HCT116 (cell line): ENCODE data around the gene NEK5.

Experiments
- EZH2 ChIP-seq: fragments of 200-600 bp; sonication (generic); IDR thresholded peaks from 2 replicates; pipeline ENCODE4 v1.6.1; 2017; ENCODE audit warnings: antibody characterized with exemption, mixed run types
- POLR2A ChIP-seq: IDR thresholded peaks from 2 replicates; pipeline ENCODE4 v1.7.0; 2011; ENCODE audit warnings: borderline replicate concordance; ENCODE audit not compliant: insufficient read depth, insufficient read length; ENCODE audit errors: extremely low read depth
- TCF7L2 ChIP-seq: IDR thresholded peaks from 2 replicates; pipeline ENCODE4 v1.7.0; 2011; ENCODE audit warnings: borderline replicate concordance, inconsistent platforms; ENCODE audit not compliant: insufficient read depth, insufficient read length; ENCODE audit errors: extremely low read depth
- ZNF274 ChIP-seq: fragments of 200-500 bp; sonication (Bioruptor generic); IDR thresholded peaks from 2 replicates; pipeline ENCODE4 v1.6.1; 2014; ENCODE audit warnings: mild to moderate bottlenecking, low read depth, low read length, inconsistent platforms
- TF ChIP-seq, protein P1 (sequence below), 3 experiments: fragments of 200-600 bp in 1 of 3; sonication (generic) in 1 of 3; IDR thresholded peaks in 2 of 3; conservative IDR thresholded peaks in 1 of 3; 2 replicates each; pipeline ENCODE4 v1.5.1; 2012 to 2017; ENCODE audit warnings: low read depth in 2 of 3, low read length in 2 of 3, antibody characterized with exemption in 1 of 3, borderline replicate concordance in 1 of 3, control low read depth in 1 of 3, mild to moderate bottlenecking in 1 of 3, mixed read lengths in 1 of 3, mixed run types in 1 of 3, moderate library complexity in 1 of 3; ENCODE audit not compliant: insufficient read depth in 1 of 3

DNA sequence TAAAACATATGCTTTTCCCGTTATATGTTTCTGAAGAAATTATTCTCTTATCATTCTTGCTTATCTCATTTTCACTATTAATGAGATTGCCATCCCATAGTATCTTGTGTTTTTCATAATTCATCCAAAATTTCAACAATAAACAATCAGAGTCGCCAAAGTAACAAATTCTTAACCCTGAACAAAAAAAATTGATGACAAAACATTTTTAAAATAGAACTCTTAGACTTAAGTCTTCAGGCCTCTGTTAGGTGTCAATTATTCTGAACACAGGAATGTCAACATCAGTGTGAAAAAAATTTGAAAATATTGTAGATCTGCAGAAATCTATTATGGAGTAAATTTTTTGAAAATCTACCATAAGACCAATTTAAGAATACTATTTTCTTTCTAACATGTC, 37.4 kb downstream of the NEK5 start:
- TF ChIP-seq POLR2A (no peak), TCF7L2 (no peak), ZNF274 (no peak), EZH2 (no peak)
- TF ChIP-seq, protein P1, sequence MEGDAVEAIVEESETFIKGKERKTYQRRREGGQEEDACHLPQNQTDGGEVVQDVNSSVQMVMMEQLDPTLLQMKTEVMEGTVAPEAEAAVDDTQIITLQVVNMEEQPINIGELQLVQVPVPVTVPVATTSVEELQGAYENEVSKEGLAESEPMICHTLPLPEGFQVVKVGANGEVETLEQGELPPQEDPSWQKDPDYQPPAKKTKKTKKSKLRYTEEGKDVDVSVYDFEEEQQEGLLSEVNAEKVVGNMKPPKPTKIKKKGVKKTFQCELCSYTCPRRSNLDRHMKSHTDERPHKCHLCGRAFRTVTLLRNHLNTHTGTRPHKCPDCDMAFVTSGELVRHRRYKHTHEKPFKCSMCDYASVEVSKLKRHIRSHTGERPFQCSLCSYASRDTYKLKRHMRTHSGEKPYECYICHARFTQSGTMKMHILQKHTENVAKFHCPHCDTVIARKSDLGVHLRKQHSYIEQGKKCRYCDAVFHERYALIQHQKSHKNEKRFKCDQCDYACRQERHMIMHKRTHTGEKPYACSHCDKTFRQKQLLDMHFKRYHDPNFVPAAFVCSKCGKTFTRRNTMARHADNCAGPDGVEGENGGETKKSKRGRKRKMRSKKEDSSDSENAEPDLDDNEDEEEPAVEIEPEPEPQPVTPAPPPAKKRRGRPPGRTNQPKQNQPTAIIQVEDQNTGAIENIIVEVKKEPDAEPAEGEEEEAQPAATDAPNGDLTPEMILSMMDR (IDR thresholded peaks at IDR 0.05 in 2 of 3, conservative IDR thresholded peaks at IDR 0.05 in 1 of 3; ENCODE audit: borderline replicate concordance in 1 of 3, insufficient read depth in 1 of 3, low read depth in 2 of 3, low read length in 2 of 3), result no peak
